ENCODE data around the gene RAPGEF1. TPM values are rescaled to one million over a fixed set of nuclear protein-coding genes. Genes with fewer than 3 reads are reported as not detected.

RAPGEF1 gene
- total RNA-seq, 1 experiment from 2014 or later: 25.2 TPM

- H3K27ac ChIP-seq (ENCODE audit: low read length): no peak overlapping the region
- H3K36me3 ChIP-seq (ENCODE audit: low read depth, low read length): no peaks in the 10 kb centered on the region
- ChIA-PET CTCF (no interaction called here), POLR2A (ENCODE audit: unreplicated experiment) (no interaction called here)
- H3K4me3 ChIP-seq (ENCODE audit: low read length): no peak overlapping the region
- intact Hi-C loops (cut with micrococcal nuclease): no loop called here
- no peak for DNase-seq
- H3F3A ChIP-seq (ENCODE audit: low read length, unreplicated experiment): no peaks in the 10 kb centered on the region
- H3K4me1 ChIP-seq (ENCODE audit: insufficient read depth, low read length): no peaks in the 10 kb centered on the region
- no peaks in the 10 kb centered on the region for H4K20me1 ChIP-seq (ENCODE audit: low read length)
- no peak overlapping the region for H3K4me2 ChIP-seq (ENCODE audit: low read length)
- TF ChIP-seq EZH2phosphoT487 (IDR thresholded peaks at IDR 0.05; ENCODE audit: borderline replicate concordance, low read length) (no peak), EZH2 (IDR thresholded peaks at IDR 0.05; ENCODE audit: low read length, unreplicated experiment) (no peak), CTCF (conservative IDR thresholded peaks at IDR 0.05; ENCODE audit: low read depth, low read length) (no peak)
- no peaks in the 10 kb centered on the region for H3K27me3 ChIP-seq (ENCODE audit: low read length)
- ATAC-seq: no peak
- H3K9me2 ChIP-seq (replicated peaks; ENCODE audit: low read length): no peaks in the 10 kb centered on the region
- no peak overlapping the region for H3K9ac ChIP-seq (ENCODE audit: low read length)
- no peak overlapping the region for H2AFZ ChIP-seq (ENCODE audit: low read length)
- BruUV-seq (replicated peaks): no TSS peak
- no peaks in the 10 kb centered on the region for H3K79me2 ChIP-seq (ENCODE audit: low read length)
- no peaks in the 10 kb centered on the region for H3K9me3 ChIP-seq (ENCODE audit: low read length)
Observed at GRCh38 chr9:131588396-131588795, 151.5 kb downstream of the RAPGEF1 start.

GRCh38 chr9:131587906-131588305 is 152.0 kb downstream of the RAPGEF1 start:
- Histone ChIP-seq H3K79me2 (ENCODE audit: low read length) (no peaks in the 10 kb centered on the region), H3K9me3 (ENCODE audit: low read length) (no peaks in the 10 kb centered on the region), H3K4me3 (ENCODE audit: low read length) (no peak overlapping the region), H3F3A (ENCODE audit: low read length, unreplicated experiment) (no peaks in the 10 kb centered on the region), H3K9ac (ENCODE audit: low read length) (no peak overlapping the region), H3K27me3 (ENCODE audit: low read length) (no peaks in the 10 kb centered on the region), H3K9me2 (replicated peaks; ENCODE audit: low read length) (no peaks in the 10 kb centered on the region), H3K4me1 (ENCODE audit: insufficient read depth, low read length) (no peaks in the 10 kb centered on the region), H4K20me1 (ENCODE audit: low read length) (no peaks in the 10 kb centered on the region), H2AFZ (ENCODE audit: low read length) (no peak overlapping the region), H3K4me2 (ENCODE audit: low read length) (no peak overlapping the region), H3K27ac (ENCODE audit: low read length) (no peak overlapping the region), H3K36me3 (ENCODE audit: low read depth, low read length) (no peaks in the 10 kb centered on the region)
- intact Hi-C loops (cut with micrococcal nuclease): no loop called here
- ATAC-seq: no peak
- ChIA-PET CTCF (no interaction called here), POLR2A (ENCODE audit: unreplicated experiment) (no interaction called here)
- DNase-seq: no peak
- BruUV-seq (replicated peaks): no TSS peak
- TF ChIP-seq EZH2phosphoT487 (IDR thresholded peaks at IDR 0.05; ENCODE audit: borderline replicate concordance, low read length): no peak
- no peak for TF ChIP-seq CTCF (conservative IDR thresholded peaks at IDR 0.05; ENCODE audit: low read depth, low read length)
- TF ChIP-seq EZH2 (IDR thresholded peaks at IDR 0.05; ENCODE audit: low read length, unreplicated experiment): no peak

GRCh38 chr9:131587331-131587730 is 152.5 kb downstream of the RAPGEF1 start:
- ChIA-PET CTCF (no interaction called here), POLR2A (ENCODE audit: unreplicated experiment) (no interaction called here)
- H3K27ac ChIP-seq (ENCODE audit: low read length): no peak overlapping the region
- H4K20me1 ChIP-seq (ENCODE audit: low read length): no peaks in the 10 kb centered on the region
- H2AFZ ChIP-seq (ENCODE audit: low read length): no peak overlapping the region
- H3K9me2 ChIP-seq (replicated peaks; ENCODE audit: low read length): no peaks in the 10 kb centered on the region
- intact Hi-C loops (cut with micrococcal nuclease): no loop called here
- no peaks in the 10 kb centered on the region for H3K27me3 ChIP-seq (ENCODE audit: low read length)
- no peaks in the 10 kb centered on the region for H3K36me3 ChIP-seq (ENCODE audit: low read depth, low read length)
- no peaks in the 10 kb centered on the region for H3F3A ChIP-seq (ENCODE audit: low read length, unreplicated experiment)
- H3K79me2 ChIP-seq (ENCODE audit: low read length): no peaks in the 10 kb centered on the region
- ATAC-seq (no peak), DNase-seq (no peak)
- H3K4me3 ChIP-seq (ENCODE audit: low read length): no peak overlapping the region
- H3K4me2 ChIP-seq (ENCODE audit: low read length): no peak overlapping the region
- no TSS peak for BruUV-seq (replicated peaks)
- H3K9ac ChIP-seq (ENCODE audit: low read length): no peak overlapping the region
- no peak for TF ChIP-seq EZH2 (IDR thresholded peaks at IDR 0.05; ENCODE audit: low read length, unreplicated experiment)
- TF ChIP-seq EZH2phosphoT487 (IDR thresholded peaks at IDR 0.05; ENCODE audit: borderline replicate concordance, low read length): no peak
- TF ChIP-seq CTCF (conservative IDR thresholded peaks at IDR 0.05; ENCODE audit: low read depth, low read length): no peak
- H3K4me1 ChIP-seq (ENCODE audit: insufficient read depth, low read length): no peaks in the 10 kb centered on the region
- H3K9me3 ChIP-seq (ENCODE audit: low read length): no peaks in the 10 kb centered on the region

Measured in PC-3 (cell line).